NOMO-1 treated with dmso at 0.1 percent for 144 hours (cell line): ENCODE results near the gene ESRRA.

ENCODE experiments used
- DNase-seq: peaks from one replicate; lab custom pipeline; 2025; ENCODE audit not compliant: unreplicated experiment; lab: John Stamatoyannopoulos, UW

ESRRA gene

DNA sequence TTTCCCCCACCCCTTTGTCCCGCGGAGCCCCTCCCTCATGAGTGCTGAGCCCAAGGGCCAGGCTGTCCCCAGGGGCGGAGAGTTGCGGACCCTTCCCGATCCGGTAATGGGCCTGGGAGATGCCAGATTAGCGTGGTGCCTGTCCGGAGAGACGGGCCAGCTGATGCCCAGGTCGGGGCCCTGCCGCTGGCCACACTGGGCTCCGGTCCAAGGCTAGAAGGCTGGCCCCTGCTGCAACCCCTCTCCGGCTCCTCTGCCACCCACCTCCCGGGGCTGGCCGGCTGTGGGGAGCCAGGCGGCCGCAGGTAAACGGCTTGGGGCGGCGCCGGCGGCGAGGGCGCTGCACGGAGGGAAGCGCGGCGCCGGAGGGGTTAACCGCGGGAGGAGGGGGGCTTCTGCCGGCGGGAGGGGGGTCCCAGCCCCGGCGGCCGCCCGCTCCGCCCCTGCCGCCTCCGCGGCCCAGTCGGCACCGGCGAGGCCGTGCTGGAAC, 14.0 kb upstream of the ESRRA start, which contains the start of gene KCNK4:
Gene KCNK4 (plus strand): TSS at position 41 of the 490 bp plus-strand sequence. CDS start 1,717 bp downstream, outside the sequence.
- DNase-seq: no peak

DNA sequence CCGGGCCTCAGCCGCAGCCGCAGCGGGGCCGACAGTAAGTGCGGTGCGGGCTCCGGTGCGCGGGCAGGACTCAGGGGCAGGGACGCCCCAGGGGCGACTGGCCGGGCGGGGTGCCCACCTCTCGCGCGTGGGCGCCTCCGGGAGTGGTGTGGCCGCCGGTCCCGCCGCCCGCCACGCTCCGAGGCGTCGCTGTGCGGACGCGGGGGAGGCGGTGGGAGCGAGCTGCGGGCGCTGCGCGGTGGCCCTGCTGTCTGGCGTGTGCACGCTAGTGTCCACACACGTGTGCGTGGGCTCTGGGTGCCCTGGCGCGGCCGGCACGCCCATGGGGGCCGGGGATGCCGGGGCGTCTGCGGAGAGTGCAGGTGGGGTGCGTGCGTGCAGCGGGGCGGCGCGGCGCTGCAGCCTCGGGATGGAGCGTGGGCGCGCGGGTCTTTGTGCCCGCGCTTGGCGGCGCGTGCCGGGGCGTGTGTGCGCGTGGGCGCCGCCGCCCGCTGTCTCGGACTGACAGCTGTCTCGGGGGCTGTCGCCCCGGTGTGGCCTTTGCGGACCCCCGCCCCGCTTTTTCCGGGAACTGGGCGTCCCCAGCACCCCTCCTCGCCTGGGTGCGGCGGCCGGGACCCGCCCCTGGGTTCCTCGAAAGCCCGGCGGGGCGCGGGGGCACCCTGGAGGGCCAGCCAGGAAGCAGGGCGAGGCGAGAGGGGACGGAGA, 13.4 kb upstream of the ESRRA start:
- no peak for DNase-seq

GRCh38 chr11:64292460-64293254, 12.7 kb upstream of the ESRRA start:
- no peak for DNase-seq

DNA sequence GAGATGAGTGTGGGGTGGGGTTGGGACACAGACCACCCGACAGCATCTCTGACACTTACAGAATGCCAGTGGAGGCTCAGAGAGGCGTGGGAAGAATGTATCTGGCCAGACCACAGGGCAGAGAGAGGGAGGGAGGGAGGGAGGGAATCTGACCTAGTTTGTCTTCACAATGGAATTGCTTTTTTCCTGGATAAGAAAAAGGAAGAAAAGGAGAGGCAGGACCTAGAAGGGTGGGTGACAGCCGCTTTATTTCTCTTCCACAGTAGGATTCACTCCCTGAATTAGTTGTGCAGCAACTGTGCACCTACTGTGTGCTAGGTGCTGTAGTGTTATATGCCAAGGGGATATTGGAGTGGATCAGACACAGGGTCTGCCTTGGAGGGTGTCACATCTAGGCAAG, 10.6 kb upstream of the ESRRA start:
- DNase-seq: no peak

- no peak for DNase-seq
Measured at GRCh38 chr11:64295760-64296159, 9.6 kb upstream of the ESRRA start.

DNA sequence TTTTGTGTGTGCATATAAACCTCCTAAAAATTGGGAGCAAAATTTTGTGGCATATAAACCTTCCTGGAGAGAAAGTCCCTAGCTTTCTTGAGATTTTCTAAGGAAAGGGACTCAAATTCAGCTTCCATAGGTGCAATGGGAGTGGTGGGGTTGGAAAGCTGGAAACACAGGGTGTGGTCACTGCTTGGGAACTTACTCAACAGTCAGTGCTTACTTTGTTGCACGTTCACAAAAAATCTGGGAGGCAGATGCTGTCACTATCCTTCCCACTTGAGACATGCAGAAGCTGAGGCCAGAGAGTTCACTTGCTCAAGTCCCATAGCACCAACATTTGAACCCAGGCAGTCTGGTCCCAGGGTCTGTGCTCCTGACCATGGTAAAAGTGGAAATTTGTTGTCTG, 9.1 kb upstream of the ESRRA start:
- no peak for DNase-seq

DNA sequence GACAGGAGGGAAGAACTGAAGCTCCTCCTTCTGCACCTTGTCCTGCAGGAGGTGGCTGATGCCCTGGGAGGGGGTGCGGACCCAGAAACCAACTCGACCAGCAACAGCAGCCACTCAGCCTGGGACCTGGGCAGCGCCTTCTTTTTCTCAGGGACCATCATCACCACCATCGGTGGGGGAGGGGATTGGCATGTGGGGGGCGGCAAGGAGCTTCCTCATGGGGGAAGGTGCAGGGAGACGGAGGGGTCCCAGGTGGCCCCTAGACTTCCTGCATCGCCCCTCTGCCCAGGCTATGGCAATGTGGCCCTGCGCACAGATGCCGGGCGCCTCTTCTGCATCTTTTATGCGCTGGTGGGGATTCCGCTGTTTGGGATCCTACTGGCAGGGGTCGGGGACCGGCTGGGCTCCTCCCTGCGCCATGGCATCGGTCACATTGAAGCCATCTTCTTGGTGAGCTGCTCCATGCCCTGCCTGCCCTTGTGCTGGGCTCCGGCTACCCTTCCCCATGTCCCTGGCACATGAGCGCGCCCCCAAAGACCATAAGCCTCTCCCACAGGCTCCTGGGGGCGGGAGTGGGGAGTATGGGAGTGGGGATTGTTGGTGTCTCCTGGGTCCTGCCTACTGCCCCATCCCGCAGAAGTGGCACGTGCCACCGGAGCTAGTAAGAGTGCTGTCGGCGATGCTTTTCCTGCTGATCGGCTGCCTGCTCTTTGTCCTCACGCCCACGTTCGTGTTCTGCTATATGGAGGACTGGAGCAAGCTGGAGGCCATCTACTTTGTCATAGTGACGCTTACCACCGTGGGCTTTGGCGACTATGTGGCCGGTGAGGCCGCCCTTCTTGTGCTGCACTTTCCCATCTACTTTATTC, 8.3 kb upstream of the ESRRA start:
- no peak for DNase-seq

DNA sequence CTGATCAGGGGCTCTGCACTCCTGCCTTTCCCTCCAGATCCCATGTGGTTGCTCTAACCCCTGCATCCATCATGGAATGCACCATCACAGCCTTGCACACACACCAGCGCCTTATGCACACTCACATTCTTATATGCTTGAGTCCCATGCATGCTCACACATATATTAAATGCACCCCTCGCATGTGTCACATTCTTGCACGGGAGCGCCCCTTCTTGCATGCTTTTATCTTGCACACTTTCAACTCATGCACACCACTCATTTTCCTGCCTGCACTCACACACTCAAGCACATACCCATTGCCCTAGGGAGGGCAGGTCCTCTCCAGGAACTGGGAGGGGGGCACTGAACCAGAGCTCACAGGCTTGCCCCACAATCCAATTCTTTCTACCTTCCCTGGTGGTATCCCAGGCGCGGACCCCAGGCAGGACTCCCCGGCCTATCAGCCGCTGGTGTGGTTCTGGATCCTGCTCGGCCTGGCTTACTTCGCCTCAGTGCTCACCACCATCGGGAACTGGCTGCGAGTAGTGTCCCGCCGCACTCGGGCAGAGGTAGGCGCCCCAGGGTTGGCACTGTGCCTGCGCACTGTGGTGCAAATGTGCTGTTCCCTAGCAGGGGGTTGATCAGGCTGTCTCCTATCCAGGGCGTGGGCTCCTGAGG, 7.5 kb upstream of the ESRRA start:
- no peak for DNase-seq

- DNase-seq: no peak
Measured at GRCh38 chr11:64298966-64299846, 6.1 kb upstream of the ESRRA start.

DNA sequence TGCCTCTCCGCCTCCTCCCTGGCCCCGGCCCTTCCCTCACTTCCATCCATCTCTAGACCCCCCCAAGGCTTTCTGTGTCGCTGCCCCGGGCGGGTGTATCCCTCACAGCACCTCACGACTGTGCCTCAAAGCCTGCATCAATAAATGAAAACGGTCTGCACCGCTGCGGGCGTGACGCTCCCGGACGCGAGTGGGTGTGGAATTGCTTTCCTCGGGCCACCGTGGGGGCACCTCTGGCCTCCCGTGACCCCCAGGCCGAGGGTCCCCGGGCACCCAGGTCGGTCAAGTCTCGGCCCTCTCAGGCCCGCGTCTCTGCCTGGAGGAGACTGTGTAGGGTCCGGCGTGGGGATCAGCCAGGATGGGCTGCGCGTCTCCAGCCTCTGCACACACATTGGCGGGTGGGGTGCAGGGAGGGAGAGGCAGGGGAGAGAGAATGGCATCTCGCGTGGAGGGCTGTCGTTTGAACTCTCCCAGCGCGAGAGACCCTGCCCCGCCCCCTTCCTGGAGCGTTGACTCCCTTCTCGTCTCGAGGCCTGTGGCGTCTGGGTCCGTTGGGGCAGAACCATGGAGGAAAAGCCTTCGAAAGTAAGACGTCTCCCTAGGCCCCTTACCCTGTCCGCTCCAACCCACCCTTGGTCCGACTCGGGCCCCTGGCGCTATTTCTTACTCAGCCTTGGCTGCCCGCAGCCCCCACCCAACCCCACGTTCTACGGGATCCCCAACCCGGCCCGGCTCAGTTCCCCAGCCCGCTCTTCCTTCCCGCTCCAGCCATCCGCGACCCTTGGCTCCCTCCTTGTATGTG, 5.3 kb upstream of the ESRRA start, which contains the start of gene CATSPERZ:
Gene CATSPERZ (plus strand): TSS at position 512 of the 802 bp plus-strand sequence. CDS start 53 bp downstream, at position 565.
- no peak for DNase-seq

GRCh38 chr11:64303109-64304031, 2.0 kb upstream of the ESRRA start:
- no peak for DNase-seq

DNA sequence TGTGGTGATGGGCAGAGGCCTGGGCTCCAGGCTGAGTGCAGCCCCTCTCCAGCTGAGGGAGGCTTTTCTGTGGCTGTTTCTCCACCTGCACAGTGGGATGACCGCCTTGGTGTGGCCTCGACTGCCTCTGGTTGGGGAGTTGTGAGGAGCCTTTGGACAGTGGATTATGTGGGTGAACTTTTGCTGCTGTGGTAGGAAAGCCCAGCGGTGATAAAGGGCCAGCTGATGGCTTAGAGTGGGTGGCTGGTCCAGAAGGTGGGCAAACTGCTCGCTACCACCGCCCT, 1.4 kb upstream of the ESRRA start:
- no peak for DNase-seq

GRCh38 chr11:64304316-64305072, 830 bp upstream of the ESRRA start:
- peak; percentile 87 for DNase-seq

GRCh38 chr11:64305691-64306562, 603 bp downstream of the ESRRA start:
- peak; percentile 69 for DNase-seq

- no peak for DNase-seq
Measured at GRCh38 chr11:64306563-64306875, 1.2 kb downstream of the ESRRA start.

DNA sequence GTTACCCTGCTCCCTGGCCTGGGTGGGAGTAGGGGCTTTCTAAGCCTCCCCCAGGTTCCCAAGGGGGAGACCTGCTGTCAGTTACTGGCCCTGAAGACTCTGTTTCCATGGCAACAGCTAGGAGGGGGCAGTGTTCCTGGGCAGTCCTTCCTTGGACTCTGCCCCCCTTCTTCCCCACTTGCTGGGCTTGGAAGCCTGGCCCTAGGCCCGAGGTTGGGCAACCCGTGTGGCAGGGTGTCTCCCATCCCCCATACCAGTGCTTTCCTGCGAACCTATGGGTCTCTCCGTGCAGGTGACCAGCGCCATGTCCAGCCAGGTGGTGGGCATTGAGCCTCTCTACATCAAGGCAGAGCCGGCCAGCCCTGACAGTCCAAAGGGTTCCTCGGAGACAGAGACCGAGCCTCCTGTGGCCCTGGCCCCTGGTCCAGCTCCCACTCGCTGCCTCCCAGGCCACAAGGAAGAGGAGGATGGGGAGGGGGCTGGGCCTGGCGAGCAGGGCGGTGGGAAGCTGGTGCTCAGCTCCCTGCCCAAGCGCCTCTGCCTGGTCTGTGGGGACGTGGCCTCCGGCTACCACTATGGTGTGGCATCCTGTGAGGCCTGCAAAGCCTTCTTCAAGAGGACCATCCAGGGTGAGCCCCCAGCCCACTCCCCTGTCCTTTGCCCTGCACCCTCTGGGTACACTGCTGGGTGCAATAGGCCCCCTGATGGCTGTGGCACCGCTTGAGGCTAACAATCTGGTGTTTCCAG, 1.7 kb downstream of the ESRRA start:
- no peak for DNase-seq
